Fibroblast of upper back skin (primary cell): ENCODE data around the gene KLLN.
A peak's percentile ranks its signal among the peaks of the same experiment; 100 is the strongest.
"Not testable (repeated sequence)": the region's sequence is repeated elsewhere in the genome, so short reads cannot be mapped to it uniquely, and the experiment has no call there.

Experiments
- DNase-seq: peaks from one replicate; pipeline ENCODE4 v3.0.0-alpha.2; 2013

Gene KLLN

GRCh38 chr10:87865241-87865881, 2.0 kb upstream of the KLLN start:
- no peak for DNase-seq

GRCh38 chr10:87864496-87865059, 1.2 kb upstream of the KLLN start:
- DNase-seq = no peak

GRCh38 chr10:87863951-87864495, 690 bp upstream of the KLLN start:
- not testable (repeated sequence) for DNase-seq

GRCh38 chr10:87862679-87863052, 667 bp downstream of the KLLN start:
- no peak for DNase-seq

GRCh38 chr10:87861953-87862678, 1.2 kb downstream of the KLLN start:
- DNase-seq = peak; percentile 98

GRCh38 chr10:87861566-87861952, 1.8 kb downstream of the KLLN start:
- DNase-seq = peak; percentile 73

GRCh38 chr10:87860816-87861403, 2.4 kb downstream of the KLLN start:
- DNase-seq = no peak

- DNase-seq = peak; percentile 85
Measured at GRCh38 chr10:87860156-87860795, 3.1 kb downstream of the KLLN start.

- DNase-seq = not testable (repeated sequence)
Measured at GRCh38 chr10:87855665-87856064, 7.7 kb downstream of the KLLN start.

GRCh38 chr10:87855247-87855646, 8.1 kb downstream of the KLLN start:
- not testable (repeated sequence) for DNase-seq

GRCh38 chr10:87852089-87852488, 11.2 kb downstream of the KLLN start:
- no peak for DNase-seq

GRCh38 chr10:87850742-87851205, 12.6 kb downstream of the KLLN start:
- peak; percentile 72 for DNase-seq

- no peak for DNase-seq
Measured at GRCh38 chr10:87849001-87849400, 14.3 kb downstream of the KLLN start.

GRCh38 chr10:87847550-87847949, 15.8 kb downstream of the KLLN start:
- no peak for DNase-seq

- DNase-seq = not testable (repeated sequence)
Measured at GRCh38 chr10:87846711-87847110, 16.6 kb downstream of the KLLN start.

GRCh38 chr10:87846023-87846422, 17.3 kb downstream of the KLLN start:
- DNase-seq = no peak

- no peak for DNase-seq
Measured at GRCh38 chr10:87845624-87845998, 17.7 kb downstream of the KLLN start.

- peak; percentile 48 for DNase-seq
Measured at GRCh38 chr10:87844837-87845623, 18.3 kb downstream of the KLLN start.

- no peak for DNase-seq
Measured at GRCh38 chr10:87843714-87844113, 19.6 kb downstream of the KLLN start.

- DNase-seq = peak; percentile 76
Measured at GRCh38 chr10:87842776-87843497, 20.4 kb downstream of the KLLN start.

- DNase-seq = peak; percentile 8
Measured at GRCh38 chr10:87842220-87842641, 21.1 kb downstream of the KLLN start.
